Measurements from ENCODE around the gene WWOX.

Gene WWOX

DNA sequence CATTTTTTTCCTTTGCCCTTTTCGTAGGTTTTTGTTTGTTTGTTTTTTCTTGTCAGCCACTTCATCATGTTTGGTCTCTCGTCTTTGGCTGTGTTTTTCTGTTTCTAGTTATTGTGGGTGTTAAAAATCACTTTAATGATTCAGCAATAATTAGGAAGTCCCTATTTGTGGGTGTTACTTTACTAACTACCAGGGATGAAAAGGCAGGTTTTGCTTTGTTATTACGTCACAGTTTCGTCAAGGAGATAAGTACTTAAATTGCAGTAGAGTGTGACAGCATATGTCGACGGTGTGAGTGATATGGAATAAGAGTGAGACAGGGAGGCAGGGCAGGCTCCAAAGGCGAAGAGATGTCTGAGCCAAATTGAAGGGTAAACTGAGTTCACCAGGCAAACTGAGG lies 479.6 kb downstream of the WWOX start:
- no peak overlapping the region for H3K4me3 ChIP-seq (ENCODE audit: low read depth, low read length)
- TF ChIP-seq MAX (IDR thresholded peaks at IDR 0.05; ENCODE audit: low read depth, low read length), result no peak
- TF ChIP-seq, protein P1, sequence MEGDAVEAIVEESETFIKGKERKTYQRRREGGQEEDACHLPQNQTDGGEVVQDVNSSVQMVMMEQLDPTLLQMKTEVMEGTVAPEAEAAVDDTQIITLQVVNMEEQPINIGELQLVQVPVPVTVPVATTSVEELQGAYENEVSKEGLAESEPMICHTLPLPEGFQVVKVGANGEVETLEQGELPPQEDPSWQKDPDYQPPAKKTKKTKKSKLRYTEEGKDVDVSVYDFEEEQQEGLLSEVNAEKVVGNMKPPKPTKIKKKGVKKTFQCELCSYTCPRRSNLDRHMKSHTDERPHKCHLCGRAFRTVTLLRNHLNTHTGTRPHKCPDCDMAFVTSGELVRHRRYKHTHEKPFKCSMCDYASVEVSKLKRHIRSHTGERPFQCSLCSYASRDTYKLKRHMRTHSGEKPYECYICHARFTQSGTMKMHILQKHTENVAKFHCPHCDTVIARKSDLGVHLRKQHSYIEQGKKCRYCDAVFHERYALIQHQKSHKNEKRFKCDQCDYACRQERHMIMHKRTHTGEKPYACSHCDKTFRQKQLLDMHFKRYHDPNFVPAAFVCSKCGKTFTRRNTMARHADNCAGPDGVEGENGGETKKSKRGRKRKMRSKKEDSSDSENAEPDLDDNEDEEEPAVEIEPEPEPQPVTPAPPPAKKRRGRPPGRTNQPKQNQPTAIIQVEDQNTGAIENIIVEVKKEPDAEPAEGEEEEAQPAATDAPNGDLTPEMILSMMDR (IDR thresholded peaks at IDR 0.05; ENCODE audit: low read depth, low read length), result no peak
- TF ChIP-seq MYC (IDR thresholded peaks at IDR 0.05; ENCODE audit: low read depth, low read length), result no peak
- TF ChIP-seq POLR2A (IDR thresholded peaks at IDR 0.05; ENCODE audit: extremely low read depth, insufficient read length), result no peak
- peak; percentile 4 for DNase-seq (ENCODE audit: low read depth)

GRCh38 chr16:78583441-78583840 lies 484.0 kb downstream of the WWOX start:
- no peak overlapping the region for H3K4me3 ChIP-seq (ENCODE audit: low read depth, low read length)
- no peak for DNase-seq (ENCODE audit: low read depth)
- TF ChIP-seq MYC (IDR thresholded peaks at IDR 0.05; ENCODE audit: low read depth, low read length) (no peak), MAX (IDR thresholded peaks at IDR 0.05; ENCODE audit: low read depth, low read length) (no peak), POLR2A (IDR thresholded peaks at IDR 0.05; ENCODE audit: extremely low read depth, insufficient read length) (no peak)
- TF ChIP-seq, protein P1 (IDR thresholded peaks at IDR 0.05; ENCODE audit: low read depth, low read length), result no peak

GRCh38 chr16:78584213-78584860 lies 484.9 kb downstream of the WWOX start:
- H3K4me3 ChIP-seq (ENCODE audit: low read depth, low read length), result no peak overlapping the region
- peak; percentile 13 for DNase-seq (ENCODE audit: low read depth)
- TF ChIP-seq POLR2A (IDR thresholded peaks at IDR 0.05; ENCODE audit: extremely low read depth, insufficient read length) (no peak), MYC (IDR thresholded peaks at IDR 0.05; ENCODE audit: low read depth, low read length) (no peak), MAX (IDR thresholded peaks at IDR 0.05; ENCODE audit: low read depth, low read length) (no peak)

- H3K4me3 ChIP-seq (ENCODE audit: low read depth, low read length), result no peak overlapping the region
- DNase-seq (ENCODE audit: low read depth), result no peak
- TF ChIP-seq POLR2A (IDR thresholded peaks at IDR 0.05; ENCODE audit: extremely low read depth, insufficient read length) (no peak), MAX (IDR thresholded peaks at IDR 0.05; ENCODE audit: low read depth, low read length) (no peak), MYC (IDR thresholded peaks at IDR 0.05; ENCODE audit: low read depth, low read length) (no peak)
- TF ChIP-seq, protein P1 (IDR thresholded peaks at IDR 0.05; ENCODE audit: low read depth, low read length), result no peak
These were observed 485.5 kb downstream of the WWOX start for GRCh38 chr16:78584991-78585390.

DNA sequence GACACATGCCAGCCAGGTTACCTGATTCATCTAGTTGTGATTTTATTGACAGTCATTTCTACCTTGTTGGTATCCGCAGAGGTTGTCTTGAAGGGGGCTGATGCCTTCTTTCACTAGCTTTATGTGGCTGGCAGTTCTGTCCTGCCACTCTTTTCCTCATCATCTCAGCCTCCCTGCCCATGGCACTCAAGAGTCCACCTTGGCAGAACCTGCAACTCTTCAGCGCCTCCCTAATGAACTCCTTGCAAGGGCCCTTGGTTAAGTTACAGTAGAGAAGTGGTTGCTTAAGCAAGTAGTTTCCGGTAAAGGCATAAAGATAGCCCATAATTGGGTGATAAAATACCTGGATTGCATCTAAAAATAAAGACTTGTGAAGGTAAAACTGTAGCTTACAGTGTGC lies 489.9 kb downstream of the WWOX start:
- DNase-seq (ENCODE audit: low read depth), result no peak
- no peak for TF ChIP-seq POLR2A (IDR thresholded peaks at IDR 0.05; ENCODE audit: extremely low read depth, insufficient read length)
- no peak for TF ChIP-seq MYC (IDR thresholded peaks at IDR 0.05; ENCODE audit: low read depth, low read length)
- TF ChIP-seq, protein P1 (IDR thresholded peaks at IDR 0.05; ENCODE audit: low read depth, low read length), result no peak
- TF ChIP-seq MAX (IDR thresholded peaks at IDR 0.05; ENCODE audit: low read depth, low read length), result no peak
- no peak overlapping the region for H3K4me3 ChIP-seq (ENCODE audit: low read depth, low read length)

GRCh38 chr16:78591682-78592103 lies 492.2 kb downstream of the WWOX start:
- H3K4me3 ChIP-seq (ENCODE audit: low read depth, low read length), result no peak overlapping the region
- TF ChIP-seq MYC (IDR thresholded peaks at IDR 0.05; ENCODE audit: low read depth, low read length), result no peak
- TF ChIP-seq, protein P1 (IDR thresholded peaks at IDR 0.05; ENCODE audit: low read depth, low read length), result no peak
- no peak for TF ChIP-seq POLR2A (IDR thresholded peaks at IDR 0.05; ENCODE audit: extremely low read depth, insufficient read length)
- no peak for TF ChIP-seq MAX (IDR thresholded peaks at IDR 0.05; ENCODE audit: low read depth, low read length)
- no peak for DNase-seq (ENCODE audit: low read depth)

Measured in NB4 (cell line).